H9 (cell line): ENCODE measurements around the gene MAD1L1. TPM values are rescaled to one million over a fixed set of nuclear protein-coding genes. Genes with fewer than 3 reads are reported as not detected.

Experiments used
- DNase-seq: peaks from one replicate; pipeline ENCODE4 v3.0.0-alpha.2; 2017
- H2AFZ ChIP-seq: one replicate; pipeline ENCODE4 v1.6.1; 2013; ENCODE audit warnings: mild to moderate bottlenecking, low read length, control low read depth, moderate library complexity
- H2AK5ac ChIP-seq: 2 replicates; pipeline ENCODE4 v1.6.1; 2013; ENCODE audit warnings: low read length, control low read depth, mixed read lengths; ENCODE audit not compliant: insufficient read length
- H2BK120ac ChIP-seq: one replicate; pipeline ENCODE4 v1.6.1; 2013; ENCODE audit warnings: low read depth, mild to moderate bottlenecking, low read length, control low read depth, inconsistent platforms; ENCODE audit not compliant: poor library complexity, severe bottlenecking
- H2BK12ac ChIP-seq: 2 replicates; pipeline ENCODE4 v1.6.1; 2013; ENCODE audit warnings: low read length, control low read depth, mixed read lengths, low read depth; ENCODE audit not compliant: insufficient read length
- H2BK15ac ChIP-seq: 2 replicates; pipeline ENCODE4 v1.6.1; 2013; ENCODE audit warnings: low read depth, low read length, control low read depth
- H2BK20ac ChIP-seq: one replicate; pipeline ENCODE4 v1.6.1; 2013; ENCODE audit warnings: low read depth, mild to moderate bottlenecking, low read length, control low read depth, inconsistent platforms; ENCODE audit not compliant: poor library complexity, severe bottlenecking
- H2BK5ac ChIP-seq: 2 replicates; pipeline ENCODE4 v1.6.1; 2013; ENCODE audit warnings: low read length, control low read depth, mixed read lengths; ENCODE audit not compliant: insufficient read length
- H3K14ac ChIP-seq: 2 replicates; pipeline ENCODE4 v1.6.1; 2013; ENCODE audit warnings: low read length, control low read depth; ENCODE audit not compliant: insufficient read depth
- H3K18ac ChIP-seq: 2 replicates; pipeline ENCODE4 v1.6.1; 2013; ENCODE audit warnings: low read depth, mild to moderate bottlenecking, mixed read lengths, low read length, control low read depth; ENCODE audit not compliant: insufficient read length
- H3K23ac ChIP-seq: 2 replicates; pipeline ENCODE4 v1.6.1; 2013; ENCODE audit warnings: low read length, control low read depth, mixed read lengths, low read depth; ENCODE audit not compliant: insufficient read length
- H3K23me2 ChIP-seq: 2 replicates; pipeline ENCODE4 v1.6.1; 2013; ENCODE audit warnings: low read depth, mild to moderate bottlenecking, mixed read lengths, low read length, control low read depth; ENCODE audit not compliant: insufficient read length, poor library complexity, severe bottlenecking
- H3K27ac ChIP-seq: 2 replicates; pipeline ENCODE4 v1.5.1; 2013; ENCODE audit warnings: low read length, control low read depth, mixed read lengths, low read depth; ENCODE audit not compliant: insufficient read length
- H3K27me3 ChIP-seq: 2 replicates; pipeline ENCODE4 v1.6.1; 2013; ENCODE audit warnings: low read length, control low read depth, inconsistent platforms; ENCODE audit not compliant: insufficient read depth
- H3K4ac ChIP-seq: 2 replicates; pipeline ENCODE4 v1.6.1; 2013; ENCODE audit warnings: low read depth, mild to moderate bottlenecking, control low read depth, inconsistent platforms, low read length, moderate library complexity
- H3K4me1 ChIP-seq: 2 replicates; pipeline ENCODE4 v1.6.1; 2013; ENCODE audit warnings: low read length, control low read depth, inconsistent platforms; ENCODE audit not compliant: insufficient read depth
- H3K4me2 ChIP-seq: 2 replicates; pipeline ENCODE4 v1.6.1; 2013; ENCODE audit warnings: low read length, control low read depth, mixed read lengths; ENCODE audit not compliant: insufficient read length, insufficient read depth
- H3K56ac ChIP-seq: 2 replicates; pipeline ENCODE4 v1.6.1; 2013; ENCODE audit warnings: low read depth, mild to moderate bottlenecking, mixed read lengths, low read length, control low read depth; ENCODE audit not compliant: insufficient read length
- H3K79me1 ChIP-seq: 2 replicates; pipeline ENCODE4 v1.6.1; 2013; ENCODE audit warnings: low read depth, mild to moderate bottlenecking, moderate library complexity, low read length, control low read depth, inconsistent platforms; ENCODE audit not compliant: insufficient read depth, poor library complexity, severe bottlenecking
- H3K79me2 ChIP-seq: 2 replicates; pipeline ENCODE4 v1.6.1; 2013; ENCODE audit warnings: low read length, control low read depth, inconsistent platforms; ENCODE audit not compliant: insufficient read depth
- H3K9ac ChIP-seq: 2 replicates; pipeline ENCODE4 v1.6.1; 2013; ENCODE audit warnings: low read length, control low read depth, mixed read lengths; ENCODE audit not compliant: insufficient read length; ENCODE audit errors: extremely low read depth
- H3K9me3 ChIP-seq: one replicate; pipeline ENCODE4 v1.6.1; 2013; ENCODE audit warnings: low read depth, low read length, inconsistent platforms; ENCODE audit not compliant: control insufficient read depth
- H3T11ph ChIP-seq: one replicate; pipeline ENCODE4 v1.6.1; 2013; ENCODE audit warnings: mild to moderate bottlenecking, low read length, control low read depth, inconsistent platforms
- H4K20me1 ChIP-seq: one replicate; pipeline ENCODE4 v1.6.1; 2013; ENCODE audit not compliant: control insufficient read depth, insufficient read length, insufficient read depth
- H4K5ac ChIP-seq: 2 replicates; pipeline ENCODE4 v1.6.1; 2013; ENCODE audit warnings: low read depth, mild to moderate bottlenecking, mixed read lengths, low read length, control low read depth; ENCODE audit not compliant: insufficient read length
- H4K8ac ChIP-seq: replicated peaks from 2 replicates; pipeline ENCODE4 v1.6.1; 2013; ENCODE audit warnings: low read length, control low read depth, mixed read lengths, low read depth; ENCODE audit not compliant: insufficient read length
- H4K91ac ChIP-seq: 2 replicates; pipeline ENCODE4 v1.6.1; 2013; ENCODE audit warnings: low read depth, mild to moderate bottlenecking, moderate library complexity, mixed read lengths, low read length, control low read depth; ENCODE audit not compliant: insufficient read length
- H3K27ac Mint-ChIP-seq, 3 experiments: 2 replicates in 2 of 3; 3 replicates in 1 of 3; pipeline ENCODE4 v1.8.0; 2020 to 2021; ENCODE audit warnings: mixed read lengths in 3 of 3, mild to moderate bottlenecking in 1 of 3, moderate library complexity in 1 of 3
- H3K27me3 Mint-ChIP-seq: 2 replicates; pipeline ENCODE4 v1.8.0; 2021; ENCODE audit warnings: low read depth, mild to moderate bottlenecking, moderate library complexity, mixed read lengths
- H3K36me3 Mint-ChIP-seq, 3 experiments: 2 replicates in 2 of 3; 3 replicates in 1 of 3; pipeline ENCODE4 v1.8.0; 2020 to 2021; ENCODE audit warnings: low read depth in 3 of 3, mixed read lengths in 3 of 3; ENCODE audit not compliant: insufficient read depth in 1 of 3
- H3K4me1 Mint-ChIP-seq, 2 experiments: 2 replicates each; pipeline ENCODE4 v1.8.0; 2020; ENCODE audit warnings: mixed read lengths in 2 of 2
- H3K4me3 Mint-ChIP-seq, 2 experiments: 2 replicates in 1 of 2; 3 replicates in 1 of 2; pipeline ENCODE4 v1.8.0; 2020 to 2021; ENCODE audit warnings: mild to moderate bottlenecking in 2 of 2, mixed read lengths in 2 of 2, moderate library complexity in 1 of 2
- H3K9me3 Mint-ChIP-seq, 2 experiments: 2 replicates in 1 of 2; 3 replicates in 1 of 2; pipeline ENCODE4 v1.8.0; 2020; ENCODE audit warnings: mild to moderate bottlenecking in 2 of 2, mixed read lengths in 2 of 2, moderate library complexity in 1 of 2
- CTCF ChIP-seq: fragments of 200-600 bp; sonication (generic); conservative IDR thresholded peaks from 3 replicates; pipeline ENCODE4 v1.8.0; 2021; ENCODE audit warnings: antibody characterized with exemption, mild to moderate bottlenecking
- WGBS: extraction: QIAGEN DNeasy Blood & Tissue Kit; methylation state at CpG from one replicate; pipeline ENCODE4 v1.1.7; 2013; ENCODE audit warnings: missing lambda C conversion rate, low lambda C conversion rate, mixed read lengths; ENCODE audit not compliant: insufficient read length; ENCODE audit errors: extremely low coverage; 5-methylcytosine and 5-hydroxymethylcytosine counted together
- total RNA-seq: library from RNA; stranded (reverse); gene quantifications from 2 replicates; pipeline ENCODE4 v1.2.1, GENCODE V29; 2021

MAD1L1 gene
- total RNA-seq, 1 experiment from 2014 or later = 39.0 TPM

GRCh38 chr7:2105280-2105679, 127.5 kb downstream of the MAD1L1 start:
- Histone ChIP-seq H3K9ac (no peak overlapping the region), H3K79me1 (no peaks in the 10 kb centered on the region), H3K56ac (no peak overlapping the region), H2AK5ac (no peak overlapping the region), H3K14ac (no peak overlapping the region), H3K18ac (peak overlapping the region; percentile 13), H3K23me2 (no peaks in the 10 kb centered on the region), H2BK5ac (no peak overlapping the region), H3K23ac (no peak overlapping the region), H4K91ac (no peak overlapping the region), H4K5ac (no peak overlapping the region), H4K20me1 (peaks cover 2% of the 10 kb centered on the region), H2BK15ac (no peak overlapping the region), H3K27ac (no peak overlapping the region), H3K4me1 (no peaks in the 10 kb centered on the region), H3K9me3 (no peaks in the 10 kb centered on the region), H2AFZ (no peak overlapping the region), H3K27me3 (no peaks in the 10 kb centered on the region), H2BK20ac (no peak overlapping the region), H4K8ac (no peak overlapping the region), H3K4ac (no peak overlapping the region), H2BK12ac (no peak overlapping the region), H3T11ph (no peak overlapping the region), H3K79me2 (no peaks in the 10 kb centered on the region; the same call in 1 of the 2 replicates), H2BK120ac (no peak overlapping the region), H3K4me2 (no peak overlapping the region)
- TF ChIP-seq CTCF = no peak
- H3K36me3 Mint-ChIP-seq = peaks cover 7 to 12% (median 8%) of the 10 kb centered on the region in 3 experiments; a peak in 6 of 7 replicates
- no peak overlapping the region; a peak in 2 of 5 replicates for H3K4me3 Mint-ChIP-seq
- no peaks in the 10 kb centered on the region; the same call in 1 of the 2 replicates for H3K27me3 Mint-ChIP-seq
- WGBS = no CpG with 5 or more reads among the region's 13 CpGs
- H3K27ac Mint-ChIP-seq = peak overlapping the region; percentile 82 to 92 (median 83); a peak in 6 of 7 replicates
- no peak for DNase-seq
- no peaks in the 10 kb centered on the region; a peak in 1 of 5 replicates for H3K9me3 Mint-ChIP-seq
- H3K4me1 Mint-ChIP-seq = peaks cover 44 to 64% of the 10 kb centered on the region in 2 experiments
